ENCODE data around the gene RPL35A. TPM values are rescaled to one million over a fixed set of nuclear protein-coding genes. Genes with fewer than 3 reads are reported as not detected.
"Not testable (repeated sequence)": the region's sequence is repeated elsewhere in the genome, so short reads cannot be mapped to it uniquely, and the experiment has no call there.

The RPL35A gene
- total and polyA plus RNA-seq, 9 of the 15 experiments (the other 6 are each of a cell fraction or from before 2014, with no cell fraction given) = 1,475 to 2,942 (median 2,367) TPM

DNA sequence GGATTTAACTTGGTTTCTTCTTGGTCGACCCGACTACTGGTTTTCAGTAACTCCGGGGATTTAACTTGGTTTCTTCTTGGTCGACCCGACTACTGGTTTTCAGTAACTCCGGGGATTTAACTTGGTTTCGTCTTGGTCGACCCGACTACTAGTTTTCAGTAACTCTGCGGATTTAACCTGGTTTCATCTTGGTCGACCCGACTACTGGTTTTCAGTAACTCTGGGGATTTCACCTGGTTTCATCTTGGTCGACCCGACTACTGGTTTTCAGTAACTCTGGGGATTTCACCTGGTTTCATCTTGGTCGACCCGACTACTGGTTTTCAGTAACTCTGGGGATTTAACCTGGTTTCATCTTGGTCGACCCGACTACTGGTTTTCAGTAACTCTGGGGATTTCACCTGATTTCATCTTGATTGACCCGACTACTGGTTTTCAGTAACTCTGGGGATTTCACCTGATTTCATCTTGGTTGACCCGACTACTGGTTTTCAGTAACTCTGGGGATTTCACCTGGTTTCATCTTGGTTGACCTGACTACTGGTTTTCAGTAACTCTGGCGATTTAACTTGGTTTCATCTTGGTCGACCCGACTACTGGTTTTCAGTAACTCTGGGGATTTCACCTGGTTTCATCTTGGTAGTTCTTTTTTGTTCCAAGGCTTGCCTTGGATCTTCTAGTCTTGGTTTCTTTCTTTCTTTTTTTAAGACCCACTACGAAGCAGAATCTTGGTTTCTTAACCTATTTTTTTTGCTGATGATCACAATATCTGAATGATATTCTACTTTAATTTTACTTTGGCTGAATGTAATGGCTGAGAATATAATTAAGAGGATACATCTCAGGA lies 28.3 kb upstream of the RPL35A start:
- DNase-seq (ENCODE audit: extremely low read depth in 1 of 4, low spot score in 3 of 4); H3K36me3 ChIP-seq (ENCODE audit: control insufficient read depth, insufficient read depth, low read length); in situ Hi-C loops (cut with MboI); H3K27me3 ChIP-seq (ENCODE audit: control insufficient read depth in 2 of 2, insufficient read depth in 2 of 2, low read length in 2 of 2); H3K4me2 ChIP-seq (ENCODE audit: insufficient read depth, low read length); H3K9me1 ChIP-seq (ENCODE audit: control insufficient read depth, insufficient read depth, low read length); H4K20me1 ChIP-seq (replicated peaks; ENCODE audit: control insufficient read depth, insufficient read depth, low read length); FAIRE-seq; H3K4me1 ChIP-seq (replicated peaks in 1 of 2; ENCODE audit: control insufficient read depth in 2 of 2, insufficient read depth in 2 of 2, low read length in 2 of 2); BruUV-seq (replicated peaks); H2AFZ ChIP-seq (ENCODE audit: low read depth, low read length); CTCF ChIA-PET (ENCODE audit: low intra/inter-chr PET ratio); intact Hi-C loops (cut with micrococcal nuclease); POLR2A ChIA-PET; H3K27ac ChIP-seq (ENCODE audit: extremely low read depth, low read depth, low read length); H3K9ac ChIP-seq (ENCODE audit: insufficient read depth in 1 of 2, low read depth in 2 of 2, low read length in 2 of 2); ATAC-seq; H3K79me2 ChIP-seq (ENCODE audit: control insufficient read depth, insufficient read depth, low read length); H3K4me3 ChIP-seq; H3K9me3 ChIP-seq (replicated peaks; ENCODE audit: control insufficient read depth, insufficient read depth, low read depth, low read length): not testable (repeated sequence)
- WGBS (ENCODE audit: insufficient coverage, low coverage, missing lambda C conversion rate) = 76% methylated on average over 21 of the region's 24 CpGs
- TF ChIP-seq ZNF316 (IDR thresholded peaks at IDR 0.05) (peak; percentile 57), C11orf30 (IDR thresholded peaks at IDR 0.05; ENCODE audit: low read depth) (peak; percentile 27; the same call in 1 of the 2 replicates)
- TF ChIP-seq, protein P1, sequence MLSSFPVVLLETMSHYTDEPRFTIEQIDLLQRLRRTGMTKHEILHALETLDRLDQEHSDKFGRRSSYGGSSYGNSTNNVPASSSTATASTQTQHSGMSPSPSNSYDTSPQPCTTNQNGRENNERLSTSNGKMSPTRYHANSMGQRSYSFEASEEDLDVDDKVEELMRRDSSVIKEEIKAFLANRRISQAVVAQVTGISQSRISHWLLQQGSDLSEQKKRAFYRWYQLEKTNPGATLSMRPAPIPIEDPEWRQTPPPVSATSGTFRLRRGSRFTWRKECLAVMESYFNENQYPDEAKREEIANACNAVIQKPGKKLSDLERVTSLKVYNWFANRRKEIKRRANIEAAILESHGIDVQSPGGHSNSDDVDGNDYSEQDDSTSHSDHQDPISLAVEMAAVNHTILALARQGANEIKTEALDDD (IDR thresholded peaks at IDR 0.05) = peak; percentile 55; the same call in 1 of the 2 replicates

GRCh38 chr3:197926418-197926817 lies 23.6 kb upstream of the RPL35A start:
- peak; percentile 35 to 57 (median 48) for DNase-seq (ENCODE audit: extremely low read depth in 1 of 4, low spot score in 3 of 4)
- in situ Hi-C loops (cut with MboI) (no loop called here), intact Hi-C loops (cut with micrococcal nuclease) (no loop called here)
- BruUV-seq (replicated peaks) = no TSS peak
- H3K4me1 ChIP-seq (replicated peaks in 1 of 2; ENCODE audit: control insufficient read depth in 2 of 2, insufficient read depth in 2 of 2, low read length in 2 of 2) = no peaks in the 10 kb centered on the region; a peak in 1 of 5 replicates
- no peaks in the 10 kb centered on the region for H3K36me3 ChIP-seq (ENCODE audit: control insufficient read depth, insufficient read depth, low read length)
- ChIA-PET CTCF (ENCODE audit: low intra/inter-chr PET ratio) (interaction anchor here (0.6 kb wide), 1 partner anchor 118 kb away, joined by 3 read pairs; no protein-coding TSS in a partner anchor), POLR2A (no interaction called here)
- no peaks in the 10 kb centered on the region for H3K79me2 ChIP-seq (ENCODE audit: control insufficient read depth, insufficient read depth, low read length)
- WGBS (ENCODE audit: insufficient coverage, low coverage, missing lambda C conversion rate) = 33% methylated on average over 7 of the region's 7 CpGs
- H3K27me3 ChIP-seq (ENCODE audit: control insufficient read depth in 2 of 2, insufficient read depth in 2 of 2, low read length in 2 of 2) = no peaks in the 10 kb centered on the region
- H2AFZ ChIP-seq (ENCODE audit: low read depth, low read length) = peak overlapping the region; percentile 51; the same call in 1 of the 2 replicates
- H3K4me3 ChIP-seq = no peak overlapping the region
- no peaks in the 10 kb centered on the region for H3K9me3 ChIP-seq (replicated peaks; ENCODE audit: control insufficient read depth, insufficient read depth, low read depth, low read length)
- H3K9ac ChIP-seq (ENCODE audit: insufficient read depth in 1 of 2, low read depth in 2 of 2, low read length in 2 of 2) = no peak overlapping the region
- ATAC-seq = peak; percentile 95
- H4K20me1 ChIP-seq (replicated peaks; ENCODE audit: control insufficient read depth, insufficient read depth, low read length) = no peaks in the 10 kb centered on the region
- no peak overlapping the region for H3K27ac ChIP-seq (ENCODE audit: extremely low read depth, low read depth, low read length)
- no peak overlapping the region for H3K4me2 ChIP-seq (ENCODE audit: insufficient read depth, low read length)
- FAIRE-seq = peak; percentile 75
- H3K9me1 ChIP-seq (ENCODE audit: control insufficient read depth, insufficient read depth, low read length) = no peaks in the 10 kb centered on the region
- TF ChIP-seq, protein P2, sequence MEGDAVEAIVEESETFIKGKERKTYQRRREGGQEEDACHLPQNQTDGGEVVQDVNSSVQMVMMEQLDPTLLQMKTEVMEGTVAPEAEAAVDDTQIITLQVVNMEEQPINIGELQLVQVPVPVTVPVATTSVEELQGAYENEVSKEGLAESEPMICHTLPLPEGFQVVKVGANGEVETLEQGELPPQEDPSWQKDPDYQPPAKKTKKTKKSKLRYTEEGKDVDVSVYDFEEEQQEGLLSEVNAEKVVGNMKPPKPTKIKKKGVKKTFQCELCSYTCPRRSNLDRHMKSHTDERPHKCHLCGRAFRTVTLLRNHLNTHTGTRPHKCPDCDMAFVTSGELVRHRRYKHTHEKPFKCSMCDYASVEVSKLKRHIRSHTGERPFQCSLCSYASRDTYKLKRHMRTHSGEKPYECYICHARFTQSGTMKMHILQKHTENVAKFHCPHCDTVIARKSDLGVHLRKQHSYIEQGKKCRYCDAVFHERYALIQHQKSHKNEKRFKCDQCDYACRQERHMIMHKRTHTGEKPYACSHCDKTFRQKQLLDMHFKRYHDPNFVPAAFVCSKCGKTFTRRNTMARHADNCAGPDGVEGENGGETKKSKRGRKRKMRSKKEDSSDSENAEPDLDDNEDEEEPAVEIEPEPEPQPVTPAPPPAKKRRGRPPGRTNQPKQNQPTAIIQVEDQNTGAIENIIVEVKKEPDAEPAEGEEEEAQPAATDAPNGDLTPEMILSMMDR (IDR thresholded peaks at IDR 0.05 in 2 of 3, conservative IDR thresholded peaks at IDR 0.05 in 1 of 3; ENCODE audit: insufficient read depth in 2 of 3, low read depth in 1 of 3, low read length in 3 of 3) = peak; percentile 62 to 77 (median 66)
- TF ChIP-seq RCOR1 (IDR thresholded peaks at IDR 0.05; ENCODE audit: borderline replicate concordance in 1 of 2, low read depth in 2 of 2, low read length in 2 of 2) (peak in 1 of 2 experiments; percentile 18; a peak in 1 of 4 replicates), SMARCE1 (IDR thresholded peaks at IDR 0.05) (no peak), JUN (IDR thresholded peaks at IDR 0.05; ENCODE audit: borderline replicate concordance, low read depth, low read length) (no peak), JUN (CRISPR knock-in tag; IDR thresholded peaks at IDR 0.05; ENCODE audit: borderline replicate concordance) (no peak), POLR2A (conservative IDR thresholded peaks at IDR 0.05) (no peak), IFI16 (CRISPR knock-in tag; IDR thresholded peaks at IDR 0.05) (no peak), RBM39 (optimal IDR thresholded peaks at IDR 0.05; ENCODE audit: low read depth, low read length) (no peak), SP1 (CRISPR knock-in tag; IDR thresholded peaks at IDR 0.05) (0 out of 2 replicates have a peak, but pooled peaks have one; percentile 22), ZNF644 (tag; IDR thresholded peaks at IDR 0.05; ENCODE audit: low read depth) (no peak), ESRRA (IDR thresholded peaks at IDR 0.05; ENCODE audit: borderline replicate concordance, low read depth) (peak; percentile 76)

Measured in K562 (cell line).